PC-3 (cell line): ENCODE measurements around the gene PSG6. TPM values are rescaled to one million over a fixed set of nuclear protein-coding genes. Genes with fewer than 3 reads are reported as not detected.
A peak's percentile ranks its signal among the peaks of the same experiment; 100 is the strongest.
"Not testable (repeated sequence)": the region's sequence is repeated elsewhere in the genome, so short reads cannot be mapped to it uniquely, and the experiment has no call there.

Experiments used
- ATAC-seq: fragments of 200-7000 bp; cut with Tn5 transposase; 2 replicates; pipeline ENCODE4 v1.9.1; 2020; ENCODE audit warnings: mild to moderate bottlenecking, moderate library complexity
- BruUV-seq: library from RNA; stranded (reverse); fragments of 400-500 nt; replicated peaks from 2 replicates; lab custom pipeline; 2021; lab: Mats Ljungman, UMichigan
- CTCF ChIA-PET: fragments of 300-600 bp; sonication (Branson Sonifier 250); formaldehyde crosslinking; loops from one replicate; lab custom pipeline; 2022; ENCODE audit warnings: antibody characterized with exemption; lab: Charles Lee
- POLR2A ChIA-PET: fragments of 300-600 bp; sonication (Branson Sonifier 250); formaldehyde crosslinking; loops from one replicate; lab custom pipeline; 2022; ENCODE audit warnings: antibody characterized with exemption; ENCODE audit not compliant: unreplicated experiment; lab: Charles Lee
- DNase-seq: peaks from one replicate; pipeline ENCODE4 v3.0.0-alpha.2; 2015
- H2AFZ ChIP-seq: fragments of 300-600 bp; sonication (generic); 2 replicates; pipeline ENCODE4 v1.6.0; 2016; ENCODE audit warnings: antibody characterized with exemption, low read length
- H3F3A ChIP-seq: fragments of 300-600 bp; sonication (generic); one replicate; pipeline ENCODE4 v1.6.0; 2017; ENCODE audit warnings: antibody characterized with exemption, low read length, control low read depth, mild to moderate bottlenecking; ENCODE audit not compliant: unreplicated experiment
- H3K27ac ChIP-seq: fragments of 300-600 bp; sonication (generic); 2 replicates; pipeline ENCODE4 v1.5.1; 2016; ENCODE audit warnings: mild to moderate bottlenecking, low read length
- H3K27me3 ChIP-seq: fragments of 300-600 bp; sonication (generic); 2 replicates; pipeline ENCODE4 v1.6.1; 2016; ENCODE audit warnings: low read length, mixed read lengths
- H3K36me3 ChIP-seq: fragments of 300-600 bp; sonication (generic); 2 replicates; pipeline ENCODE4 v1.6.1; 2016; ENCODE audit warnings: low read depth, mixed run types, low read length, mixed read lengths
- H3K4me1 ChIP-seq: fragments of 300-600 bp; sonication (generic); 2 replicates; pipeline ENCODE4 v1.5.1; 2016; ENCODE audit warnings: low read length; ENCODE audit not compliant: insufficient read depth
- H3K4me2 ChIP-seq: fragments of 300-600 bp; sonication (generic); 2 replicates; pipeline ENCODE4 v1.6.0; 2016; ENCODE audit warnings: low read length
- H3K4me3 ChIP-seq: fragments of 300-600 bp; sonication (generic); 2 replicates; pipeline ENCODE4 v1.5.1; 2016; ENCODE audit warnings: mild to moderate bottlenecking, low read length, mixed read lengths
- H3K79me2 ChIP-seq: fragments of 300-600 bp; sonication (generic); 2 replicates; pipeline ENCODE4 v1.6.1; 2017; ENCODE audit warnings: low read length, mixed read lengths
- H3K9ac ChIP-seq: fragments of 300-600 bp; sonication (generic); 2 replicates; pipeline ENCODE4 v1.6.0; 2016; ENCODE audit warnings: mild to moderate bottlenecking, low read length
- H3K9me2 ChIP-seq: fragments of 300-600 bp; sonication (generic); replicated peaks from 2 replicates; pipeline ENCODE4 v1.6.1; 2016; ENCODE audit warnings: mixed run types, low read length, mixed read lengths
- H3K9me3 ChIP-seq: fragments of 300-600 bp; sonication (generic); 2 replicates; pipeline ENCODE4 v1.6.1; 2016; ENCODE audit warnings: low read length, mixed read lengths
- H4K20me1 ChIP-seq: fragments of 300-600 bp; sonication (generic); 2 replicates; pipeline ENCODE4 v1.6.1; 2016; ENCODE audit warnings: low read length, mixed read lengths
- CTCF ChIP-seq: fragments of 300-600 bp; sonication (generic); conservative IDR thresholded peaks from 2 replicates; pipeline ENCODE4 v1.5.1; 2017; ENCODE audit warnings: antibody characterized with exemption, low read depth, mild to moderate bottlenecking, low read length
- EZH2 ChIP-seq: fragments of 300-600 bp; sonication (generic); IDR thresholded peaks from one replicate; pipeline ENCODE4 v1.6.1; 2017; ENCODE audit warnings: antibody characterized with exemption, mild to moderate bottlenecking, low read length; ENCODE audit not compliant: unreplicated experiment
- EZH2phosphoT487 ChIP-seq: fragments of 300-600 bp; sonication (generic); IDR thresholded peaks from 2 replicates; pipeline ENCODE4 v1.6.1; 2018; ENCODE audit warnings: mild to moderate bottlenecking, antibody characterized with exemption, low read length, borderline replicate concordance
- intact Hi-C: fragments of 100-400 bp; cut with micrococcal nuclease; formaldehyde crosslinking; loops from 2 replicates; pipeline ENCODE4 v1.9.0; 2023
- total RNA-seq: library from RNA; depleted of rRNA; stranded (reverse); fragments of >200 nt; gene quantifications from 2 replicates; pipeline ENCODE4 v1.2.3, GENCODE V29; 2014

PSG6 gene
- total RNA-seq, 1 experiment from 2014 or later = not detected

GRCh38 chr19:42926781-42927180, 9.1 kb upstream of the PSG6 start:
- CTCF ChIA-PET = no interaction called here
- intact Hi-C loops = loop anchor here (10.0 kb wide), 1 partner anchor 178 kb away; no protein-coding TSS in a partner anchor
- DNase-seq = no peak

GRCh38 chr19:42923106-42923505, 5.4 kb upstream of the PSG6 start:
- H3K9me2 ChIP-seq, H3K4me2 ChIP-seq, H3K27me3 ChIP-seq, CTCF ChIA-PET, H3K4me1 ChIP-seq, POLR2A ChIA-PET, H4K20me1 ChIP-seq, H3K9ac ChIP-seq, H3K4me3 ChIP-seq, H3K36me3 ChIP-seq, ATAC-seq, BruUV-seq, H3K9me3 ChIP-seq, H3K79me2 ChIP-seq, H3F3A ChIP-seq, H3K27ac ChIP-seq: not testable (repeated sequence)
- DNase-seq = peak; percentile 71
- H2AFZ ChIP-seq = 0 out of 2 replicates have a peak overlapping the region, but pooled peaks have one; percentile 34
- intact Hi-C loops = loop anchor here (5.0 to 10.0 kb wide), 2 partner anchors 131 to 182 kb away; no protein-coding TSS in a partner anchor
- peak; percentile 58 for TF ChIP-seq CTCF

More at GRCh38 chr19:42926781-42927180, 9.1 kb upstream of the PSG6 start:
- H3K27ac ChIP-seq = no peak overlapping the region
- H3K4me1 ChIP-seq = no peaks in the 10 kb centered on the region
- H3K9ac ChIP-seq = no peak overlapping the region
- H2AFZ ChIP-seq = no peak overlapping the region
- H3K36me3 ChIP-seq = no peaks in the 10 kb centered on the region
- H3K9me3 ChIP-seq = no peaks in the 10 kb centered on the region
- H3K4me2 ChIP-seq = no peak overlapping the region
- POLR2A ChIA-PET = no interaction called here
- no peak for TF ChIP-seq CTCF
- no peak for TF ChIP-seq EZH2phosphoT487
- no peak for TF ChIP-seq EZH2
- H3K79me2 ChIP-seq = no peaks in the 10 kb centered on the region
- H4K20me1 ChIP-seq = no peaks in the 10 kb centered on the region
- H3F3A ChIP-seq = no peaks in the 10 kb centered on the region
- no peak for ATAC-seq
- no peaks in the 10 kb centered on the region for H3K27me3 ChIP-seq
- H3K9me2 ChIP-seq = no peaks in the 10 kb centered on the region
- no peak overlapping the region for H3K4me3 ChIP-seq
- no TSS peak for BruUV-seq

GRCh38 chr19:42920971-42921370, 3.3 kb upstream of the PSG6 start:
- intact Hi-C loops = loop anchor here (5.0 to 10.0 kb wide), 2 partner anchors 129 to 184 kb away; no protein-coding TSS in a partner anchor
- H3K79me2 ChIP-seq, DNase-seq, H3K27me3 ChIP-seq, H3K36me3 ChIP-seq, POLR2A ChIA-PET, H3K9me2 ChIP-seq, H2AFZ ChIP-seq, CTCF ChIA-PET, H3F3A ChIP-seq, H3K4me2 ChIP-seq, H3K9ac ChIP-seq, H3K9me3 ChIP-seq, H3K4me1 ChIP-seq, BruUV-seq, ATAC-seq, H4K20me1 ChIP-seq, H3K27ac ChIP-seq, H3K4me3 ChIP-seq: not testable (repeated sequence)
